Measurements from ENCODE around the gene LPCAT2. TPM values are rescaled to one million over a fixed set of nuclear protein-coding genes. Genes with fewer than 3 reads are reported as not detected.

LPCAT2 gene
- total RNA-seq, 2 experiments from 2014 or later, result not detected

GRCh38 chr16:55502801-55503366 lies 6.0 kb upstream of the LPCAT2 start:
- no peak overlapping the region for H3K4me3 ChIP-seq (ENCODE audit: low read depth, low read length, poor library complexity, severe bottlenecking)
- DNase-seq (ENCODE audit: low spot score), result no peak
- CTCF ChIA-PET (ENCODE audit: unreplicated experiment), result no interaction called here
- no peaks in the 10 kb centered on the region for H3K9me3 ChIP-seq (ENCODE audit: low read length)
- TF ChIP-seq CTCF (conservative IDR thresholded peaks at IDR 0.05; ENCODE audit: low read length) (no peak), EZH2phosphoT487 (IDR thresholded peaks at IDR 0.05; ENCODE audit: borderline replicate concordance, low read depth, low read length) (no peak)
- no peaks in the 10 kb centered on the region for H3K36me3 ChIP-seq (ENCODE audit: insufficient read depth, low read length)
- no peaks in the 10 kb centered on the region for H3K79me2 ChIP-seq (ENCODE audit: insufficient read depth, low read depth, low read length)
- H2AFZ ChIP-seq (ENCODE audit: low read length), result no peak overlapping the region
- intact Hi-C loops (cut with micrococcal nuclease; ENCODE audit: unreplicated experiment), result no loop called here
- H3K4me2 ChIP-seq (ENCODE audit: low read length), result no peak overlapping the region
- POLR2A ChIA-PET, result interaction anchor here (0.5 kb wide), 1 partner anchor 12 kb away, joined by 3 read pairs; no protein-coding TSS in a partner anchor
- no peak overlapping the region for H3K27ac ChIP-seq (ENCODE audit: low read depth, low read length, poor library complexity, severe bottlenecking)
- no TSS peak for BruUV-seq (replicated peaks)
- H3K4me1 ChIP-seq (ENCODE audit: insufficient read depth, low read length, poor library complexity, severe bottlenecking), result no peaks in the 10 kb centered on the region
- no peaks in the 10 kb centered on the region for H4K20me1 ChIP-seq (ENCODE audit: insufficient read depth, low read length)
- H3K9me2 ChIP-seq (ENCODE audit: insufficient read depth, low read length), result no peaks in the 10 kb centered on the region

- Histone ChIP-seq H3K36me3 (ENCODE audit: insufficient read depth, low read length) (no peaks in the 10 kb centered on the region), H3K4me1 (ENCODE audit: insufficient read depth, low read length, poor library complexity, severe bottlenecking) (no peaks in the 10 kb centered on the region), H3K9me2 (ENCODE audit: insufficient read depth, low read length) (no peaks in the 10 kb centered on the region), H3K9me3 (ENCODE audit: low read length) (no peaks in the 10 kb centered on the region), H3K79me2 (ENCODE audit: insufficient read depth, low read depth, low read length) (no peaks in the 10 kb centered on the region), H4K20me1 (ENCODE audit: insufficient read depth, low read length) (no peaks in the 10 kb centered on the region), H3K4me2 (ENCODE audit: low read length) (no peak overlapping the region), H3K4me3 (ENCODE audit: low read depth, low read length, poor library complexity, severe bottlenecking) (no peak overlapping the region), H3K27ac (ENCODE audit: low read depth, low read length, poor library complexity, severe bottlenecking) (no peak overlapping the region), H2AFZ (ENCODE audit: low read length) (no peak overlapping the region)
- CTCF ChIA-PET (ENCODE audit: unreplicated experiment), result no interaction called here
- no peak for DNase-seq (ENCODE audit: low spot score)
- BruUV-seq (replicated peaks), result no TSS peak
- intact Hi-C loops (cut with micrococcal nuclease; ENCODE audit: unreplicated experiment), result no loop called here
- POLR2A ChIA-PET, result interaction anchor here (0.6 kb wide), 2 partner anchors 236 to 437 kb away, joined by 3 read pairs; no protein-coding TSS in a partner anchor
- TF ChIP-seq EZH2phosphoT487 (IDR thresholded peaks at IDR 0.05; ENCODE audit: borderline replicate concordance, low read depth, low read length) (no peak), CTCF (conservative IDR thresholded peaks at IDR 0.05; ENCODE audit: low read length) (no peak)
Measured at GRCh38 chr16:55503726-55504550, 4.9 kb upstream of the LPCAT2 start.

All from OCI-LY7 (cell line).